HL-60 (cell line): ENCODE measurements around the gene SPHKAP.

Source experiments
- DNase-seq, 2 experiments: peaks; one replicate each; pipeline ENCODE4 v3.0.0-alpha.2; 2010 to 2020; ENCODE audit warnings: low read depth in 1 of 2, low spot score in 1 of 2
- H3K27ac ChIP-seq: fragments of 250-450 bp; sonication (Bioruptor Pico); replicated peaks from 2 replicates; pipeline ENCODE4 v1.5.1; 2020; ENCODE audit warnings: mild to moderate bottlenecking, moderate library complexity
- H3K27me3 ChIP-seq: fragments of 250-450 bp; sonication (Bioruptor Pico); 2 replicates; pipeline ENCODE4 v1.5.1; 2021; ENCODE audit warnings: mild to moderate bottlenecking, moderate library complexity; ENCODE audit not compliant: insufficient read depth, poor library complexity, severe bottlenecking
- H3K4me3 ChIP-seq: replicated peaks from 2 replicates; pipeline ENCODE4 v1.5.1; 2011; ENCODE audit warnings: mild to moderate bottlenecking, control low read depth, low read length; ENCODE audit not compliant: insufficient read depth
- CTCF ChIP-seq: IDR thresholded peaks from one replicate; pipeline ENCODE4 v1.5.1; 2011; ENCODE audit warnings: low read length, control low read depth, inconsistent platforms; ENCODE audit not compliant: insufficient read depth
- GABPA ChIP-seq: IDR thresholded peaks from 2 replicates; pipeline ENCODE4 v1.6.1; 2012; ENCODE audit warnings: low read depth
- POLR2AphosphoS5 ChIP-seq: IDR thresholded peaks from 2 replicates; pipeline ENCODE4 v1.6.1; 2012; ENCODE audit warnings: low read depth
- REST ChIP-seq: IDR thresholded peaks from 2 replicates; pipeline ENCODE4 v1.6.1; 2012; ENCODE audit warnings: low read depth; ENCODE audit not compliant: insufficient replicate concordance
- SPI1 ChIP-seq: IDR thresholded peaks from 2 replicates; pipeline ENCODE4 v1.6.1; 2012; ENCODE audit warnings: low read depth, mild to moderate bottlenecking, borderline replicate concordance

The SPHKAP gene

GRCh38 chr2:228066126-228066798, 115.2 kb downstream of the SPHKAP start:
- Histone ChIP-seq H3K4me3 (no peak overlapping the region), H3K27me3 (no peaks in the 10 kb centered on the region), H3K27ac (no peak overlapping the region)
- DNase-seq = no peak
- TF ChIP-seq POLR2AphosphoS5 (no peak), GABPA (no peak), SPI1 (no peak), REST (no peak), CTCF (no peak)

GRCh38 chr2:228065686-228066085, 115.8 kb downstream of the SPHKAP start:
- TF ChIP-seq CTCF = no peak
- TF ChIP-seq REST = no peak
- no peak for TF ChIP-seq GABPA
- no peak for TF ChIP-seq SPI1
- TF ChIP-seq POLR2AphosphoS5 = no peak
- no peak overlapping the region for H3K27ac ChIP-seq
- no peaks in the 10 kb centered on the region for H3K27me3 ChIP-seq
- H3K4me3 ChIP-seq = no peak overlapping the region
- DNase-seq = no peak

GRCh38 chr2:228064796-228065315, 116.6 kb downstream of the SPHKAP start:
- no peak for DNase-seq
- Histone ChIP-seq H3K27ac (no peak overlapping the region), H3K4me3 (no peak overlapping the region), H3K27me3 (no peaks in the 10 kb centered on the region)
- TF ChIP-seq POLR2AphosphoS5 = no peak
- TF ChIP-seq CTCF = no peak
- no peak for TF ChIP-seq REST
- no peak for TF ChIP-seq GABPA
- no peak for TF ChIP-seq SPI1
